Breast epithelium (tissue), 3 donors: ENCODE data around the gene SAMD14.
"Not testable (repeated sequence)": the region's sequence is repeated elsewhere in the genome, so short reads cannot be mapped to it uniquely, and the experiment has no call there.

Experiments used
- POLR2A ChIP-seq: fragments of 450-650 bp; IDR thresholded peaks from one replicate; pipeline ENCODE4 v1.6.1; 2016; ENCODE audit warnings: antibody characterized with exemption, mild to moderate bottlenecking, moderate library complexity
- TF ChIP-seq, protein P1 (sequence below), 3 donors: fragments of 450-650 bp; IDR thresholded peaks; one replicate each; pipeline ENCODE4 v1.5.1; 2016 to 2017; ENCODE audit warnings: antibody characterized with exemption in 3 of 3, mild to moderate bottlenecking in 3 of 3, moderate library complexity in 3 of 3

DNA sequence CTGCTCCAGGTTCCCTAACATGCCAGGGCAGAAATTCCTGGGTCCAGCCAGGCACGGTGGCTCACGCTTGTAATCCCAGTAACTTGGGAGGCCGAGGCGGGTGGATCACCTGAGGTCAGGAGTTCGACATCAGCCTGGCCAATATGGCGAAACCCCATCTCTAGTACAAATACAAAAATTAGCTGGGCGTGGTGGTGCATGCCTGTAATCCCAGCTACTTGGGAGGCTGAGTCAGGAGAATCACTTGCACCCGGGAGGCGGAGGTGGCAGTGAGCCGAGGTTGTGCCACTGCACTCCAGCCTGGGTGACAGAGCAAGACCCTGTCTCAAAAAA is 68.3 kb downstream of the SAMD14 start:
- TF ChIP-seq POLR2A, result not testable (repeated sequence)
- TF ChIP-seq, protein P1, sequence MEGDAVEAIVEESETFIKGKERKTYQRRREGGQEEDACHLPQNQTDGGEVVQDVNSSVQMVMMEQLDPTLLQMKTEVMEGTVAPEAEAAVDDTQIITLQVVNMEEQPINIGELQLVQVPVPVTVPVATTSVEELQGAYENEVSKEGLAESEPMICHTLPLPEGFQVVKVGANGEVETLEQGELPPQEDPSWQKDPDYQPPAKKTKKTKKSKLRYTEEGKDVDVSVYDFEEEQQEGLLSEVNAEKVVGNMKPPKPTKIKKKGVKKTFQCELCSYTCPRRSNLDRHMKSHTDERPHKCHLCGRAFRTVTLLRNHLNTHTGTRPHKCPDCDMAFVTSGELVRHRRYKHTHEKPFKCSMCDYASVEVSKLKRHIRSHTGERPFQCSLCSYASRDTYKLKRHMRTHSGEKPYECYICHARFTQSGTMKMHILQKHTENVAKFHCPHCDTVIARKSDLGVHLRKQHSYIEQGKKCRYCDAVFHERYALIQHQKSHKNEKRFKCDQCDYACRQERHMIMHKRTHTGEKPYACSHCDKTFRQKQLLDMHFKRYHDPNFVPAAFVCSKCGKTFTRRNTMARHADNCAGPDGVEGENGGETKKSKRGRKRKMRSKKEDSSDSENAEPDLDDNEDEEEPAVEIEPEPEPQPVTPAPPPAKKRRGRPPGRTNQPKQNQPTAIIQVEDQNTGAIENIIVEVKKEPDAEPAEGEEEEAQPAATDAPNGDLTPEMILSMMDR (IDR thresholded peaks at IDR 0.05), result not testable (repeated sequence)
